PC-3 (cell line): ENCODE measurements around the gene TRIM58.

Experiments used
- CTCF ChIP-seq: fragments of 300-600 bp; sonication (generic); conservative IDR thresholded peaks from 2 replicates; pipeline ENCODE4 v1.5.1; 2017; ENCODE audit warnings: antibody characterized with exemption, low read depth, mild to moderate bottlenecking, low read length
- EZH2 ChIP-seq: fragments of 300-600 bp; sonication (generic); IDR thresholded peaks from one replicate; pipeline ENCODE4 v1.6.1; 2017; ENCODE audit warnings: antibody characterized with exemption, mild to moderate bottlenecking, low read length; ENCODE audit not compliant: unreplicated experiment
- EZH2phosphoT487 ChIP-seq: fragments of 300-600 bp; sonication (generic); IDR thresholded peaks from 2 replicates; pipeline ENCODE4 v1.6.1; 2018; ENCODE audit warnings: mild to moderate bottlenecking, antibody characterized with exemption, low read length, borderline replicate concordance

GRCh38 chr1:247905910-247906503 lies 49.0 kb downstream of the TRIM58 start:
- no peak for TF ChIP-seq CTCF
- TF ChIP-seq EZH2phosphoT487 = no peak
- no peak for TF ChIP-seq EZH2
